ENCODE results near the gene ZCCHC14. TPM values are rescaled to one million over a fixed set of nuclear protein-coding genes. Genes with fewer than 3 reads are reported as not detected.

Gene ZCCHC14
- total RNA-seq, 1 experiment from 2014 or later, result 33.1 TPM

GRCh38 chr16:87540897-87541146 lies 48.0 kb upstream of the ZCCHC14 start:
- no TSS peak for BruUV-seq (replicated peaks)
- peaks cover 4% of the 10 kb centered on the region for H3K36me3 Mint-ChIP-seq (ENCODE audit: insufficient read depth, unreplicated experiment)
- CTCF ChIA-PET, result no interaction called here
- peaks cover 16% of the 10 kb centered on the region for H3K9me3 Mint-ChIP-seq (ENCODE audit: unreplicated experiment)
- H3K27me3 Mint-ChIP-seq (ENCODE audit: insufficient read depth, unreplicated experiment), result no peaks in the 10 kb centered on the region
- Histone ChIP-seq H3K9me3 (peaks cover 11% of the 10 kb centered on the region), H3K27me3 (replicated peaks; ENCODE audit: control insufficient read depth, insufficient read depth, low read length) (no peaks in the 10 kb centered on the region), H3K4me3 (ENCODE audit: low read depth, low read length) (no peak overlapping the region), H3K4me1 (peaks cover 6% of the 10 kb centered on the region; the same call in 1 of the 2 replicates), H3K36me3 (ENCODE audit: control insufficient read depth, insufficient read depth, low read length) (no peaks in the 10 kb centered on the region)
- intact Hi-C loops (cut with micrococcal nuclease; ENCODE audit: unreplicated experiment), result no loop called here
- H3K4me3 Mint-ChIP-seq (ENCODE audit: unreplicated experiment), result no peak overlapping the region
- TF ChIP-seq, protein P1, sequence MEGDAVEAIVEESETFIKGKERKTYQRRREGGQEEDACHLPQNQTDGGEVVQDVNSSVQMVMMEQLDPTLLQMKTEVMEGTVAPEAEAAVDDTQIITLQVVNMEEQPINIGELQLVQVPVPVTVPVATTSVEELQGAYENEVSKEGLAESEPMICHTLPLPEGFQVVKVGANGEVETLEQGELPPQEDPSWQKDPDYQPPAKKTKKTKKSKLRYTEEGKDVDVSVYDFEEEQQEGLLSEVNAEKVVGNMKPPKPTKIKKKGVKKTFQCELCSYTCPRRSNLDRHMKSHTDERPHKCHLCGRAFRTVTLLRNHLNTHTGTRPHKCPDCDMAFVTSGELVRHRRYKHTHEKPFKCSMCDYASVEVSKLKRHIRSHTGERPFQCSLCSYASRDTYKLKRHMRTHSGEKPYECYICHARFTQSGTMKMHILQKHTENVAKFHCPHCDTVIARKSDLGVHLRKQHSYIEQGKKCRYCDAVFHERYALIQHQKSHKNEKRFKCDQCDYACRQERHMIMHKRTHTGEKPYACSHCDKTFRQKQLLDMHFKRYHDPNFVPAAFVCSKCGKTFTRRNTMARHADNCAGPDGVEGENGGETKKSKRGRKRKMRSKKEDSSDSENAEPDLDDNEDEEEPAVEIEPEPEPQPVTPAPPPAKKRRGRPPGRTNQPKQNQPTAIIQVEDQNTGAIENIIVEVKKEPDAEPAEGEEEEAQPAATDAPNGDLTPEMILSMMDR (IDR thresholded peaks at IDR 0.05; ENCODE audit: insufficient read depth in 1 of 2, low read depth in 1 of 2, low read length in 1 of 2, severe bottlenecking in 1 of 2, unreplicated experiment in 1 of 2), result no peak
- H3K27ac Mint-ChIP-seq (ENCODE audit: unreplicated experiment), result no peak overlapping the region
- no peak for DNase-seq
- POLR2A ChIA-PET, result no interaction called here
- H3K4me1 Mint-ChIP-seq (ENCODE audit: low read depth, unreplicated experiment), result no peaks in the 10 kb centered on the region

GRCh38 chr16:87540072-87540896 lies 47.5 kb upstream of the ZCCHC14 start:
- Mint-ChIP-seq H3K4me1 (ENCODE audit: low read depth, unreplicated experiment) (no peaks in the 10 kb centered on the region), H3K9me3 (ENCODE audit: unreplicated experiment) (peaks cover 21% of the 10 kb centered on the region), H3K36me3 (ENCODE audit: insufficient read depth, unreplicated experiment) (peaks cover 4% of the 10 kb centered on the region), H3K27ac (ENCODE audit: unreplicated experiment) (no peak overlapping the region), H3K4me3 (ENCODE audit: unreplicated experiment) (no peak overlapping the region), H3K27me3 (ENCODE audit: insufficient read depth, unreplicated experiment) (no peaks in the 10 kb centered on the region)
- no TSS peak for BruUV-seq (replicated peaks)
- Histone ChIP-seq H3K4me3 (ENCODE audit: low read depth, low read length) (no peak overlapping the region), H3K27me3 (replicated peaks; ENCODE audit: control insufficient read depth, insufficient read depth, low read length) (no peaks in the 10 kb centered on the region), H3K36me3 (ENCODE audit: control insufficient read depth, insufficient read depth, low read length) (no peaks in the 10 kb centered on the region), H3K9me3 (peaks cover 16% of the 10 kb centered on the region), H3K4me1 (peaks cover 6% of the 10 kb centered on the region; the same call in 1 of the 2 replicates)
- DNase-seq, result no peak
- TF ChIP-seq, protein P1 (IDR thresholded peaks at IDR 0.05; ENCODE audit: insufficient read depth in 1 of 2, low read depth in 1 of 2, low read length in 1 of 2, severe bottlenecking in 1 of 2, unreplicated experiment in 1 of 2), result no peak
- ChIA-PET POLR2A (no interaction called here), CTCF (interaction anchor here (0.5 to 0.7 kb wide), 2 partner anchors 43 to 184 kb away, joined by 4 to 7 read pairs; no protein-coding TSS in a partner anchor)
- intact Hi-C loops (cut with micrococcal nuclease; ENCODE audit: unreplicated experiment), result no loop called here

GRCh38 chr16:87539113-87539512 lies 46.3 kb upstream of the ZCCHC14 start:
- BruUV-seq (replicated peaks), result no TSS peak
- H3K4me1 ChIP-seq, result peaks cover 6% of the 10 kb centered on the region; the same call in 1 of the 2 replicates

More at GRCh38 chr16:87539113-87539512, 46.3 kb upstream of the ZCCHC14 start:
- Histone ChIP-seq H3K36me3 (ENCODE audit: control insufficient read depth, insufficient read depth, low read length) (no peaks in the 10 kb centered on the region), H3K27me3 (replicated peaks; ENCODE audit: control insufficient read depth, insufficient read depth, low read length) (no peaks in the 10 kb centered on the region), H3K9me3 (peaks cover 28% of the 10 kb centered on the region), H3K4me3 (ENCODE audit: low read depth, low read length) (no peak overlapping the region)
- Mint-ChIP-seq H3K4me1 (ENCODE audit: low read depth, unreplicated experiment) (no peaks in the 10 kb centered on the region), H3K4me3 (ENCODE audit: unreplicated experiment) (no peak overlapping the region), H3K9me3 (ENCODE audit: unreplicated experiment) (peaks cover 28% of the 10 kb centered on the region), H3K36me3 (ENCODE audit: insufficient read depth, unreplicated experiment) (peaks cover 4% of the 10 kb centered on the region), H3K27me3 (ENCODE audit: insufficient read depth, unreplicated experiment) (no peaks in the 10 kb centered on the region), H3K27ac (ENCODE audit: unreplicated experiment) (no peak overlapping the region)
- intact Hi-C loops (cut with micrococcal nuclease; ENCODE audit: unreplicated experiment), result no loop called here
- DNase-seq, result no peak
- TF ChIP-seq, protein P1 (IDR thresholded peaks at IDR 0.05; ENCODE audit: insufficient read depth in 1 of 2, low read depth in 1 of 2, low read length in 1 of 2, severe bottlenecking in 1 of 2, unreplicated experiment in 1 of 2), result no peak
- CTCF ChIA-PET, result interaction anchor here (1.9 kb wide), 1 partner anchor 97 kb away, joined by 7 read pairs; no protein-coding TSS in a partner anchor
- POLR2A ChIA-PET, result no interaction called here

All from Caco-2 (cell line).